CD4-positive, alpha-beta T cell treated with Interleukin-12 subunit alpha and Interleukin-12 subunit beta, for 1 hour (primary cell): ENCODE measurements around the gene GIGYF1.
"Not testable (repeated sequence)": the region's sequence is repeated elsewhere in the genome, so short reads cannot be mapped to it uniquely, and the experiment has no call there.

Source experiments
- DNase-seq: peaks from one replicate; pipeline ENCODE4 v3.0.0-alpha.2; 2020

GIGYF1 gene

GRCh38 chr7:100671353-100672327 is 22.4 kb downstream of the GIGYF1 start:
- DNase-seq: no peak

GRCh38 chr7:100670074-100670473 is 24.0 kb downstream of the GIGYF1 start:
- no peak for DNase-seq

GRCh38 chr7:100669106-100669505 is 24.9 kb downstream of the GIGYF1 start:
- DNase-seq: not testable (repeated sequence)

- no peak for DNase-seq
Observed at GRCh38 chr7:100668069-100668449, 26.0 kb downstream of the GIGYF1 start.

GRCh38 chr7:100667331-100668068 is 26.6 kb downstream of the GIGYF1 start:
- DNase-seq: no peak

- no peak for DNase-seq
Observed at GRCh38 chr7:100665168-100665726, 28.8 kb downstream of the GIGYF1 start.

- DNase-seq: not testable (repeated sequence)
Observed at GRCh38 chr7:100662194-100662776, 31.8 kb downstream of the GIGYF1 start.

GRCh38 chr7:100655908-100656674 is 38.0 kb downstream of the GIGYF1 start, which contains the start of gene ACTL6B:
Gene ACTL6B (minus strand): TSS chr7:100656448. CDS start chr7:100656354, 94 bp downstream.
- DNase-seq: peak; percentile 57

GRCh38 chr7:100654908-100655831 is 38.9 kb downstream of the GIGYF1 start:
- DNase-seq: no peak

GRCh38 chr7:100649826-100650565 is 44.1 kb downstream of the GIGYF1 start:
- no peak for DNase-seq

GRCh38 chr7:100642534-100642907 is 51.5 kb downstream of the GIGYF1 start:
- DNase-seq: peak; percentile 33

- no peak for DNase-seq
Observed at GRCh38 chr7:100641860-100642533, 52.1 kb downstream of the GIGYF1 start.

- DNase-seq: no peak
Observed at GRCh38 chr7:100641463-100641859, 52.6 kb downstream of the GIGYF1 start, which contains the start of gene TFR2. Gene TFR2 (minus strand): TSS chr7:100641552. CDS start chr7:100641509, 43 bp downstream.

- DNase-seq: no peak
Observed at GRCh38 chr7:100640517-100641440, 53.3 kb downstream of the GIGYF1 start.

- no peak for DNase-seq
Observed at GRCh38 chr7:100639995-100640516, 54.0 kb downstream of the GIGYF1 start.

- peak; percentile 64 for DNase-seq
Observed at GRCh38 chr7:100632951-100633717, 60.9 kb downstream of the GIGYF1 start.

- no peak for DNase-seq
Observed at GRCh38 chr7:100630066-100630465, 64.0 kb downstream of the GIGYF1 start.
